ENCODE measurements around the gene RUFY2.

Gene RUFY2

GRCh38 chr10:68364101-68364886, 42.8 kb downstream of the RUFY2 start:
- DNase-seq (ENCODE audit: low spot score), result no peak

GRCh38 chr10:68362590-68362989, 44.5 kb downstream of the RUFY2 start:
- peak; percentile 8 for DNase-seq (ENCODE audit: low spot score)

- DNase-seq (ENCODE audit: low spot score), result no peak
Measured at GRCh38 chr10:68359189-68359588, 47.9 kb downstream of the RUFY2 start.

- no peak for DNase-seq (ENCODE audit: low spot score)
Measured at GRCh38 chr10:68353537-68353936, 53.5 kb downstream of the RUFY2 start.

GRCh38 chr10:68348265-68348741, 58.8 kb downstream of the RUFY2 start:
- DNase-seq (ENCODE audit: low spot score), result peak; percentile 52

GRCh38 chr10:68346774-68347173, 60.3 kb downstream of the RUFY2 start:
- DNase-seq (ENCODE audit: low spot score), result no peak

- no peak for DNase-seq (ENCODE audit: low spot score)
Measured at GRCh38 chr10:68345621-68346020, 61.5 kb downstream of the RUFY2 start.

GRCh38 chr10:68342909-68343516, 64.1 kb downstream of the RUFY2 start:
- no peak for DNase-seq (ENCODE audit: low spot score)

GRCh38 chr10:68340358-68341080, 66.6 kb downstream of the RUFY2 start:
- no peak for DNase-seq (ENCODE audit: low spot score)

- no peak for DNase-seq (ENCODE audit: low spot score)
Measured at GRCh38 chr10:68336754-68337351, 70.2 kb downstream of the RUFY2 start.

GRCh38 chr10:68334672-68335467, 72.2 kb downstream of the RUFY2 start:
- DNase-seq (ENCODE audit: low spot score), result no peak

GRCh38 chr10:68333440-68334431, 73.3 kb downstream of the RUFY2 start:
- no peak for DNase-seq (ENCODE audit: low spot score)

GRCh38 chr10:68333058-68333395, 74.0 kb downstream of the RUFY2 start:
- DNase-seq (ENCODE audit: low spot score), result no peak

GRCh38 chr10:68332259-68333057, 74.6 kb downstream of the RUFY2 start, which contains the start of gene PBLD:
Gene PBLD (minus strand): TSS chr10:68332928. CDS start chr10:68306844, 26,084 bp downstream.
- DNase-seq (ENCODE audit: low spot score), result peak; percentile 51

GRCh38 chr10:68331455-68332258, 75.4 kb downstream of the RUFY2 start, which contains the start of gene HNRNPH3:
Gene HNRNPH3 (plus strand): TSS chr10:68332064. CDS start chr10:68337222, 5,158 bp downstream.
- DNase-seq (ENCODE audit: low spot score), result peak; percentile 96

GRCh38 chr10:68330852-68331454, 76.1 kb downstream of the RUFY2 start:
- no peak for DNase-seq (ENCODE audit: low spot score)

- no peak for DNase-seq (ENCODE audit: low spot score)
Measured at GRCh38 chr10:68329506-68329861, 77.6 kb downstream of the RUFY2 start.

All from germinal center (tissue), 1 donor.